ENCODE data around the gene MCF2L2.
"Not testable (repeated sequence)": the region's sequence is repeated elsewhere in the genome, so short reads cannot be mapped to it uniquely, and the experiment has no call there.

Gene MCF2L2

GRCh38 chr3:183249006-183249718 is 179.3 kb downstream of the MCF2L2 start:
- in situ Hi-C loops (cut with MboI; ENCODE audit: low sequenced_read_pairs), result no loop called here

GRCh38 chr3:183247011-183247589 is 181.3 kb downstream of the MCF2L2 start:
- in situ Hi-C loops (cut with MboI; ENCODE audit: low sequenced_read_pairs), result no loop called here

- in situ Hi-C loops (cut with MboI; ENCODE audit: low sequenced_read_pairs), result no loop called here
Measured at GRCh38 chr3:183244981-183245476, 183.4 kb downstream of the MCF2L2 start.

GRCh38 chr3:183244219-183244618 is 184.2 kb downstream of the MCF2L2 start:
- in situ Hi-C loops (cut with MboI; ENCODE audit: low sequenced_read_pairs), result no loop called here

DNA sequence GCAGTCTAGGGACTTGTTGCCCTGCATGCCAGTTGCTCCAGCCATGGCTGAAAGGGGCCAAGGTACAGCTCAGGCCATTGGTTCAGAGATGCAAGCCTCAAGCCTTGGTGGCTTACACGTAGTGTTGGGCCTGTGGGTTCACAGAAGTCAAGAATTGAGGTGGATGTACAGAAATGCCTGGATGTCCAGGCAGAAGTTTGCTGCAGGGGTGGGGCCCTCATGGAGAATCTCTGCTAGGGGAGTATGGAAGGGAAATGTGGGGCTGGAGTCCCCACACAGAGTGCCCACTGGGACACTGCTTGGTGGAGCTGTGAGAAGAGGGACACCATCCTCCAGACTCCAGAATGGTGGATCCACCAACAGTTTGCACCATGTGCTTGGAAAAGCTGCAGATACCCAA is 186.0 kb downstream of the MCF2L2 start:
- in situ Hi-C loops (cut with MboI; ENCODE audit: low sequenced_read_pairs), result no loop called here

- in situ Hi-C loops (cut with MboI; ENCODE audit: low sequenced_read_pairs), result no loop called here
Measured at GRCh38 chr3:183239046-183239445, 189.4 kb downstream of the MCF2L2 start.

DNA sequence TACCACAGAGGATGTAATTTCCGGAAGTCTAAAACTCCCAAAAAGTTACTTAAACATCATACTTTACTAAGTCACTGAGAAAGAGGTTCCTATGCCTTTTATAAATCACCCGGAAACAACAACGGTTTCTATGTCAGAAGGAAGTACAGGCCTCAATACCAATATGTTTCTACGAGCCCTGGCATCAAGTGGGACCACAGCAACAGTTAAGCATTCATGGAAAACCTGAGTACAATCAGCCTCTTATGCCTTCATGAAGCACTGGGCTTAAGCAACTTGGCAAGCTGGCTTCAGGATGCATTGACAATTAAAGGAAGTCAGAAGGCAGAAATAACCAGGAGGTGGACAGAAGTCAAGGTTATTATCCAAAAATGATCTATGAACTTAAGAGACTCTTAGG is 194.5 kb downstream of the MCF2L2 start:
- in situ Hi-C loops (cut with MboI; ENCODE audit: low sequenced_read_pairs), result no loop called here

DNA sequence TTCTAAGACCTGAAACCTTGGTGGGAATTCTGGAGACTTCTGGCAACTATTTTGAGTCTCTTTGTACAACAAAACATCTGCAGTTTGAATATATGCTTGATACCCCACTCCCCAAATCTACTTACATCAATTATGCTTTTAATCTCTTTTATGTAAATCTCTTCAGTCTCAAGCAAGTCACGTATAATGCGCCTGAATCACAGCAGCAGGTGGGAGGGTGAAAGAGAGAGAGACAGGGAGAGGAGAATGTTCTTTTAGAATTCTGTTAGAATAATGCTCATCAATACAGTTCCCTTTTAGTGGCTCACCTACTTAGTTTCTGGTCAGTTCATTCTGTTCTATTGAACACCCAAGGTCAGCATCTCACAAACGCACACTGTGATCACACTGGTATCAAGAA is 197.6 kb downstream of the MCF2L2 start:
- in situ Hi-C loops (cut with MboI; ENCODE audit: low sequenced_read_pairs), result no loop called here

- in situ Hi-C loops (cut with MboI; ENCODE audit: low sequenced_read_pairs), result not testable (repeated sequence)
Measured at GRCh38 chr3:183230251-183230650, 198.2 kb downstream of the MCF2L2 start.

DNA sequence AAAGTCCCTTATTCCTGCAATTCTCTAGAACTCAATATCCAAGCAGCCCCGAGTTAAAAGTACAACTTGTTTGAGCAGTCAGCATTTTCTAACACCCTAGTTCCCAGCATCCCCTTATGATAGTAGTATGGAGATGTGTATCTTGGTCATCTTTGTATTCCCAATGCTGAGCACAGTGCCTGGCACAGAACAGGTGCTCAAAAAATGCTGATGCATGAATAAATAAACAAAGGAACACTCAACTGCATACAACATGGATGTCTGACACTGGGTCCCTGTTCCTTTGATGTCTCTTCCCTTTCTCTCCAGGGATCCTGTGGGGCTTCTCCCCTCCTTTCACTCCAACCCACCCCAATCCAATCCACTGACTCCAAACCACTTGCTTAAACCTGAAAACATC is 199.2 kb downstream of the MCF2L2 start:
- in situ Hi-C loops (cut with MboI; ENCODE audit: low sequenced_read_pairs), result no loop called here

GRCh38 chr3:183227586-183227985 is 200.8 kb downstream of the MCF2L2 start:
- in situ Hi-C loops (cut with MboI; ENCODE audit: low sequenced_read_pairs), result no loop called here

GRCh38 chr3:183226333-183226890 is 202.0 kb downstream of the MCF2L2 start:
- in situ Hi-C loops (cut with MboI; ENCODE audit: low sequenced_read_pairs), result no loop called here

DNA sequence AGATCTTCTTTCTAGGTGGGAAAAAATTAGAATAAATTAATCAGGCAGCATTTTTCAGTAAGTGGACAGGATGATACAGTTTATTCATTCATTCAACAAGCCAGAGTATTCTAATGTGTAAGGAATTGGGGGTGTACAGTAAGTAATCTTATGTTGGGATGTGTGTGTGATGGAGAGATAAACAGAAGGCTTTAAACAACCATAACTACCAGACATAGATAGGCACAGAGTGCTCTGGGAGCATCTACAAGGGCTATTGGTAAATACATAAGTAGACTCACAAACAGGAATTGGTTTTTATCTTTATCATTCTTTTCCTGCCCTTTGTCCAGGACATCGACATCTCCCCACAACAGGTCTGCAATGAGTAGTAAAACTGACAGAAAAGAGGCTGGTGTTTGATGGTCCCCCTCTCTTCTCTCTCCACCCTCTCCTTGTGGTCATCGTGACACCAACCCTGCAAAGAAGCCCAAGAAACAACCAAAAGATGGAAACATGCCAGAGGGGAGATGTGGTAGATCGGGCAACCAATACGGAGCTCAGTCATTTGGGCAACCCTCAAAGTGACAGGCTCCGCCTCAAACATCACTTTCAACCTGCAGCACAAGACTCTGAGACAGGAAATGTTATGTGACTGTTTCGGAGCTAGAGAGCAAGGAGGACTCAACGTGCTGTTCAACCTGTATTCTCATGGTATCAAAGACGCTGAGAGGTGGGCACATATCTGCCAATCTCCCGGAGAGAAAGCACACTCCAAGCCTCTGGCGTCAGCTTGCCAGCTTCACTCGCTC is 204.0 kb downstream of the MCF2L2 start:
- in situ Hi-C loops (cut with MboI; ENCODE audit: low sequenced_read_pairs), result no loop called here

DNA sequence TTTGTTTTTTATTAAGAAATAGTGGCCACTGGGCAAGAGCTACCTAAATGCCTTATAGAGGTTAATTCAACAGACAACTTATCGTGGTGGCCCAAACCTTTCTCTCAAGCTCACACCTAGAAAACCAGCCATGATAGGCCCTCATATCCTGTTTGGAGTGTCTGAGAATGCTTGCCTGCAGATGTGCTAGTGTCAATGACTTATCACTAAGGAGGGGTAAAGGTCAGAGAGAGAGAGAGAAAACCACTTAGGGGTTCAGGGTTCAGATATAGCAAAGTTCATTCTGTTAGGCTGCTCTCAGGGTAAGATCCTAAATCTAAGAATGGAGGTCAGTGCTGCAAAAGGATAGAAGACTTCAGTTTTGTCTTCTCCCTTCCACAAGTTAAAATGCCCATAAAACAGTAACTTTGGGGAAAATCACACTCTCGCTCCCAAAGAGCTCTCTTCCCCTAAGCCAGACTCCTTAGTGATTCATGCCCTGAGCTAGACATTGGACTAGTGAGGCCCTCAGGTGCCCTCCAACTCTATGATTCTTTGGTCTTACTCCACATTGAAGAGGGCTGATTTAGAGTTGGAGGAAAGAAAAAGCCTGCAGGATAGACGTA is 205.7 kb downstream of the MCF2L2 start:
- in situ Hi-C loops (cut with MboI; ENCODE audit: low sequenced_read_pairs), result no loop called here

DNA sequence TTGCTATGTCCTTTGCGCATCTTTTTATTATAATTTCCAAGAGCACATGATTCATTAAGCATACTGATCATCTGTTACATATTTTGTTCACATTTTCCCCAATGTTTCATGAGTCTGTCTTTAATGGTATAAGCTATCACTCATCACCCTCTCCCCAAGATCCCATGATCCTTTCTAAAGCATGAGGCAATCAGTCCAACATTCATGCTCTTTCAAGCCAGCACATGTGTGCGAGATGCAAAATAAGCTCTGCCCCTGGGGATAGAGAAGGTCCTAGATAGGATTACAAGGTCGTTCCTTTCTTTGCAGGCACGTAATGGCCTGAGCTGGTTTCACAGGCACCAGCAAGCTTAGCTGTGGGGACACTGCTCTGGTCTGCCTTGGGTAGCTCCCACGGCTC is 207.6 kb downstream of the MCF2L2 start:
- in situ Hi-C loops (cut with MboI; ENCODE audit: low sequenced_read_pairs), result no loop called here

- in situ Hi-C loops (cut with MboI; ENCODE audit: low sequenced_read_pairs), result no loop called here
Measured at GRCh38 chr3:183218826-183219225, 209.6 kb downstream of the MCF2L2 start.

- in situ Hi-C loops (cut with MboI; ENCODE audit: low sequenced_read_pairs), result no loop called here
Measured at GRCh38 chr3:183217548-183218332, 210.7 kb downstream of the MCF2L2 start.

GRCh38 chr3:183215591-183216202 is 212.7 kb downstream of the MCF2L2 start:
- in situ Hi-C loops (cut with MboI; ENCODE audit: low sequenced_read_pairs), result no loop called here

DNA sequence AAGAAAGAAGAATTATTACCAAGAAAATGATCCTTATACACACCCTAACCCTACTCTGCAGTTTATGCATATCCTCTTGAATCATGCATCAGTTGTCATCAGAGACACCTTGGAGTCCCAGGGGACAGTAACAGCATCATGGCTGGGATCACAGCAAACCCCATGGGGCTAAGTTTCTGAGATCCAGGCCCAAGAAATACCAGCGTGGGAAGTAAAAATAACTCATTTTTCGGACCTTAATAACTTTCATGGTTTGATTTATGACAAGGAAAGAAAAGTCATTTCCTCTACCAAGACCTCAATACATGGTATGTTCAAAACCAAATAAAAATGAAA is 214.2 kb downstream of the MCF2L2 start:
- in situ Hi-C loops (cut with MboI; ENCODE audit: low sequenced_read_pairs), result no loop called here

Data from hTERT RPE-1 (cell line).